PC-3 (cell line): ENCODE results near the gene HUWE1.
A peak's percentile ranks its signal among the peaks of the same experiment; 100 is the strongest.

ENCODE experiments used
- EZH2 ChIP-seq: fragments of 300-600 bp; sonication (generic); IDR thresholded peaks from one replicate; pipeline ENCODE4 v1.6.1; 2017; ENCODE audit warnings: antibody characterized with exemption, mild to moderate bottlenecking, low read length; ENCODE audit not compliant: unreplicated experiment
- TF ChIP-seq, protein P1 (sequence below): fragments of 300-600 bp; sonication (generic); conservative IDR thresholded peaks from 2 replicates; pipeline ENCODE4 v1.5.1; 2017; ENCODE audit warnings: antibody characterized with exemption, low read depth, mild to moderate bottlenecking, low read length

DNA sequence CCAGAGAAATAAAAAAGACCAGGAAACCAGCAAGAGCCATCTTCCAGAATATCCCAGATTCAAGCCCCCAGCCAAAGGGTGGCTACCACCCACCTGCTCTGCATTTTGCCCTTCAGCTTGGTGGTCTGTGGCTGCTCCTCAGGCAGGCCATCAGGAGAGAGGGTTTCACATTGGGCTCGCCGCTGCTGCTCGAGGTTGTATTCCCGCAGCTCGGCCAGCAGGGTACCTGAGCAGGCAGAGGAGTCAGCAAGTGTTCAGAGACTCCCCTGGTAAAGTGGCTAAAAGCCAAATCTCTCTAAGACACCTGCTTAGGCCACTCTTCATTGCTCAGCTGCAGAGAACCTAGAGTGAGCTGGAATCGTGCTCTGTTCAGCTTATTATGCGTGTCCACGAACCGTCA, 141.6 kb downstream of the HUWE1 start:
- TF ChIP-seq EZH2: no peak
- TF ChIP-seq, protein P1, sequence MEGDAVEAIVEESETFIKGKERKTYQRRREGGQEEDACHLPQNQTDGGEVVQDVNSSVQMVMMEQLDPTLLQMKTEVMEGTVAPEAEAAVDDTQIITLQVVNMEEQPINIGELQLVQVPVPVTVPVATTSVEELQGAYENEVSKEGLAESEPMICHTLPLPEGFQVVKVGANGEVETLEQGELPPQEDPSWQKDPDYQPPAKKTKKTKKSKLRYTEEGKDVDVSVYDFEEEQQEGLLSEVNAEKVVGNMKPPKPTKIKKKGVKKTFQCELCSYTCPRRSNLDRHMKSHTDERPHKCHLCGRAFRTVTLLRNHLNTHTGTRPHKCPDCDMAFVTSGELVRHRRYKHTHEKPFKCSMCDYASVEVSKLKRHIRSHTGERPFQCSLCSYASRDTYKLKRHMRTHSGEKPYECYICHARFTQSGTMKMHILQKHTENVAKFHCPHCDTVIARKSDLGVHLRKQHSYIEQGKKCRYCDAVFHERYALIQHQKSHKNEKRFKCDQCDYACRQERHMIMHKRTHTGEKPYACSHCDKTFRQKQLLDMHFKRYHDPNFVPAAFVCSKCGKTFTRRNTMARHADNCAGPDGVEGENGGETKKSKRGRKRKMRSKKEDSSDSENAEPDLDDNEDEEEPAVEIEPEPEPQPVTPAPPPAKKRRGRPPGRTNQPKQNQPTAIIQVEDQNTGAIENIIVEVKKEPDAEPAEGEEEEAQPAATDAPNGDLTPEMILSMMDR: 0 out of 2 replicates have a peak, but pooled peaks have one; percentile 11
